ENCODE data around the gene FAM193A.
"Not testable (repeated sequence)": the region's sequence is repeated elsewhere in the genome, so short reads cannot be mapped to it uniquely, and the experiment has no call there.

FAM193A gene

DNA sequence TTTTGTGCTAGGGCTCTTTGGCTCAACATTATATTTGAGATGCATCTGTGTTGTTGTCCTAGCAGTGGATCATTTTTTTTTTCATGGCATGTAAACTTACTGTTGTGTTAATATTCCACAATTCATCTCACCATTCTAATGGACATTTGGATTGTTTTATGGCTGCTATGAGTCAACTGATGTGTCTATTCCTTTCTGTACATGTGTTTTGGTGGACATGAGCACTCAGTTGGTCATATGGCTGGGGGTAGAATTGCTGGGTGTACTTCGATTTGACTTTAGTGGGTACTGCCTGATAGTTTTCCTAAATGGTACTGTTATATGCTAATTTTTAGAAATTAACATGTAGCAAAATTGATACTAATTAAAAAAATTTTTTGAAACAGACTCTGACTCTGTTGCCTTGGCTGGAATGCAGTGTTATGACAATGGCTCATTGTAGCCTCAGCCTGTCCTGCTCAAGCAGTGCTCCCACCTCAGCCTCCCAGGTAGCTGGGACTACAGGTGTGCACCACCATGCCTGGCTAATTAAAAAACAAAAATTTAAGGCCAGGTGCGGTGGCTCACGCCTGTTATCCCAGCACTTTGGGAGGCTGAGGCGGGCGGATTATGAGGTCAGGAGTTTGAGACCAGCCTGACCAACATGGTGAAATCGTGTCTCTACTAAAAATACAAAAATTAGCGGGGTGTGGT lies 9.0 kb downstream of the FAM193A start:
- ATAC-seq = no peak
- no peak overlapping the region for H3K27ac Mint-ChIP-seq

GRCh38 chr4:2546286-2546823 lies 9.9 kb downstream of the FAM193A start:
- Mint-ChIP-seq H3K27ac (no peak overlapping the region), H3K4me1 (peaks cover 22% of the 10 kb centered on the region), H3K27me3 (no peaks in the 10 kb centered on the region), H3K36me3 (ENCODE audit: low read depth) (peaks cover 6% of the 10 kb centered on the region), H3K9me3 (no peaks in the 10 kb centered on the region), H3K4me3 (no peak overlapping the region)
- ATAC-seq (no peak), DNase-seq (no peak)

More for the DNA sequence above, 9.0 kb downstream of the FAM193A start:
- H3K9me3 Mint-ChIP-seq = no peaks in the 10 kb centered on the region
- H3K27me3 Mint-ChIP-seq = no peaks in the 10 kb centered on the region
- no peak overlapping the region for H3K4me3 Mint-ChIP-seq
- no peak for DNase-seq
- H3K36me3 Mint-ChIP-seq (ENCODE audit: low read depth) = peaks cover 6% of the 10 kb centered on the region
- H3K4me1 Mint-ChIP-seq = peaks cover 17% of the 10 kb centered on the region

- H3K27me3 Mint-ChIP-seq, H3K4me3 Mint-ChIP-seq, H3K27ac Mint-ChIP-seq: not testable (repeated sequence)
These were observed 10.7 kb downstream of the FAM193A start for GRCh38 chr4:2546961-2547691.

DNA sequence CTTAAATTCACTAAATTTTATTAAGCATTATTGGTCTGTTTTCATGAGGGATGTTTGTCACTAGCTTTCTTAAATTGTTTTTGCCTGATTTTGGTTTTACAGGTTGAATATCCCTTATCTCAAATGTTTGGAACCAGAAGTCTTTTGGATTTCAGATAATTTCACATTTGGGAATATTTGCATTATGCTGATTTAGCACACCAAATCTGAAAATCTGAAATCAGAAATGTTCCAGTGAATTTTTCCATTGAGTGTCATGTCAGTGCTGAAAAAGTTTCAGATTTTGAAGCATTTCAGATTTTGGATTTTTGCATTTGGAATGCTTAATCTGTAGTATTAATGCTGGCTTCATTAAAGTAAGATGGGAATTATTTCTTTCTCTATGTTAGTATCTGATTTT lies 14.7 kb downstream of the FAM193A start:
- H3K36me3 Mint-ChIP-seq (ENCODE audit: low read depth) = peaks cover 4% of the 10 kb centered on the region
- no peaks in the 10 kb centered on the region for H3K9me3 Mint-ChIP-seq
- no peak overlapping the region for H3K4me3 Mint-ChIP-seq
- peaks cover 24% of the 10 kb centered on the region for H3K4me1 Mint-ChIP-seq
- DNase-seq (no peak), ATAC-seq (no peak)
- H3K27ac Mint-ChIP-seq = peak overlapping the region; percentile 60
- no peaks in the 10 kb centered on the region for H3K27me3 Mint-ChIP-seq

More at GRCh38 chr4:2546961-2547691, 10.7 kb downstream of the FAM193A start:
- not testable (repeated sequence) for DNase-seq; H3K9me3 Mint-ChIP-seq; H3K36me3 Mint-ChIP-seq (ENCODE audit: low read depth); ATAC-seq
- peaks cover 22% of the 10 kb centered on the region for H3K4me1 Mint-ChIP-seq

DNA sequence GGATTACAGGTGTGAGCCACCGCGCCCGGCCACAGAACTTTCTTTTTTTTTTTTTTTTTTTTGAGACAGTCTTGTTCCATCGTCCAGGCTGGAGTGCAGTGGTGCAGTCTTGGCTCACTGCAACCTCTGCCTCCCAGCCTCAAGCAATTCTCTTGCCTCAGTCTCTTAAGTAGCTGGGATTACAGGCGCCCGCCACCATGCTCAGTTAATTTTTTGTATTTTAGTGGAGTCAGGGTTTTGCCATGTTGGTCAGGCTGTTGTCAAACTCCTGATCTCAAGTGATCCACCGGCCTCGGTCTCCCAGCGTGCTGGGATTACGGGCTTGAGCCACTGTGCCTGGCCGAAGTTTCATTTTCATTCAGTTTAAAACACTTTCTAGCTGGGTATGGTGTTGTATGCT lies 16.4 kb downstream of the FAM193A start:
- no peak overlapping the region for H3K27ac Mint-ChIP-seq
- no peak overlapping the region for H3K4me3 Mint-ChIP-seq
- H3K9me3 Mint-ChIP-seq = no peaks in the 10 kb centered on the region
- ATAC-seq (no peak), DNase-seq (no peak)
- H3K4me1 Mint-ChIP-seq = peaks cover 31% of the 10 kb centered on the region
- H3K36me3 Mint-ChIP-seq (ENCODE audit: low read depth) = no peaks in the 10 kb centered on the region
- H3K27me3 Mint-ChIP-seq = no peaks in the 10 kb centered on the region

GRCh38 chr4:2558301-2558700 lies 21.9 kb downstream of the FAM193A start:
- Mint-ChIP-seq H3K36me3 (ENCODE audit: low read depth) (peaks cover 10% of the 10 kb centered on the region), H3K27me3 (no peaks in the 10 kb centered on the region), H3K4me1 (peaks cover 25% of the 10 kb centered on the region), H3K4me3 (no peak overlapping the region), H3K9me3 (no peaks in the 10 kb centered on the region), H3K27ac (no peak overlapping the region)
- no peak for ATAC-seq
- DNase-seq = no peak

- Mint-ChIP-seq H3K4me1 (peaks cover 16% of the 10 kb centered on the region), H3K4me3 (no peak overlapping the region), H3K27ac (peak overlapping the region; percentile 3), H3K9me3 (no peaks in the 10 kb centered on the region), H3K27me3 (no peaks in the 10 kb centered on the region), H3K36me3 (ENCODE audit: low read depth) (peaks cover 18% of the 10 kb centered on the region)
- DNase-seq (no peak), ATAC-seq (no peak)
These were observed 23.7 kb downstream of the FAM193A start for GRCh38 chr4:2560167-2560566.

- DNase-seq (no peak), ATAC-seq (no peak)
- peaks cover 24% of the 10 kb centered on the region for H3K4me1 Mint-ChIP-seq
- H3K4me3 Mint-ChIP-seq = no peak overlapping the region
- H3K9me3 Mint-ChIP-seq = no peaks in the 10 kb centered on the region
- no peaks in the 10 kb centered on the region for H3K27me3 Mint-ChIP-seq
- peaks cover 21% of the 10 kb centered on the region for H3K36me3 Mint-ChIP-seq (ENCODE audit: low read depth)
- H3K27ac Mint-ChIP-seq = no peak overlapping the region
These were observed 29.1 kb downstream of the FAM193A start for GRCh38 chr4:2565533-2565932.

DNA sequence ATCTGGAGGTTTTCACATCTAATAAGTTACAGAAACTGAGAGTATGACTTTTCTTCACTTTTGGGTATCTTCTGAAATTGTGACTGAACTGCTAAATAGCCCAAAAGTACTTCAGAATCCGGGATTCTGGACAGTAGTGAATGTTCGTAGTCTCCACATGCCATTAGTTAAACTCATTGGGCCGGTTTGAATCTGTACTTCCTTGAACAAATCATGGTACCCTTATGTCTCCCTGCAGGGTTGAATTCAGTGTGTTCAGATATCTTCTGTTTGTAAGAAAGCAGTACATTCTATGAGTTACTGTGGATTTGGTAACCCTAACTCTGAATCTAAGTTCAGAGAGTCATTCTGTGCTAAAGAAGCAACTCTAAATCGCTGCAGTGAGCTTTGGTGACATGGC lies 33.6 kb downstream of the FAM193A start:
- DNase-seq (no peak), ATAC-seq (no peak)
- Mint-ChIP-seq H3K36me3 (ENCODE audit: low read depth) (peaks cover 10% of the 10 kb centered on the region), H3K9me3 (no peaks in the 10 kb centered on the region), H3K27ac (no peak overlapping the region), H3K27me3 (no peaks in the 10 kb centered on the region), H3K4me1 (peaks cover 55% of the 10 kb centered on the region), H3K4me3 (no peak overlapping the region)

DNA sequence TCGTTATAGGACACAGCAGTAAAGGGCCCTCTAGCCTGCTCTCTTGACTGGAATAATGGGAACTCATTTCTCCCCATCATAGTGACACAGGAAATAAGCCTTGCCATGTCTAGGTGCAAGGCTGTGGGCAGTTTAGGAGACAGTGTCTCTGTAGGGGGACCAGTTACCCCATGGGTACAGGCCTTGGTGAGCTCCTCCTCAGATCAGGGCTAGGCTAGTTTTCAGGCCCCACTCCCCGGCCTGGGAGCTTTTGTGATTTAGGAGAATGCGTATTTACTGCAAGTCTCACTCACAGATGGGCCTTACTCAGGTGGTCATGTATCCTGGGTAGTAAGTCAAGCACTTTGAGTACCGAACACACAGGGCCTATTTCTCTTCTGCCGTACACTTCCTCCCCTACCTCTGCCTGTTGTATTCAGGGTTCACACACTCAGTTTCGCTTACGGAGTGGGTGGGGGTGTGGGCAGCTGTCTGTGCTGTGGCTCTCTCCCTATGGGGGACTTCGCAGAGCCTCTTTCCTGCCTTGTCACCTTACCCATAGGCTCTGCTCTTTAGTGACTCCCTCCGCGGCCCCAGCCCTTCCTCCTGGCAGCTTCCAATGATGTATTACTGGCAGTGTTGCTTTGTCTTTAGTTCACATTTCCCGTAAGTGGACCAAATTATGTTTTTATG lies 34.2 kb downstream of the FAM193A start:
- Mint-ChIP-seq H3K4me3 (peak overlapping the region; percentile 45), H3K27ac (peak overlapping the region; percentile 85), H3K4me1 (peaks cover 54% of the 10 kb centered on the region), H3K36me3 (ENCODE audit: low read depth) (peaks cover 13% of the 10 kb centered on the region), H3K27me3 (no peaks in the 10 kb centered on the region), H3K9me3 (no peaks in the 10 kb centered on the region)
- DNase-seq (peak; percentile 68), ATAC-seq (peak; percentile 98)

GRCh38 chr4:2572076-2572475 lies 35.6 kb downstream of the FAM193A start:
- no peak overlapping the region for H3K4me3 Mint-ChIP-seq
- peak overlapping the region; percentile 25 for H3K27ac Mint-ChIP-seq
- no peaks in the 10 kb centered on the region for H3K9me3 Mint-ChIP-seq
- DNase-seq (no peak), ATAC-seq (no peak)
- no peaks in the 10 kb centered on the region for H3K27me3 Mint-ChIP-seq
- H3K36me3 Mint-ChIP-seq (ENCODE audit: low read depth) = peaks cover 14% of the 10 kb centered on the region
- H3K4me1 Mint-ChIP-seq = peaks cover 56% of the 10 kb centered on the region

- H3K27me3 Mint-ChIP-seq = no peaks in the 10 kb centered on the region
- H3K9me3 Mint-ChIP-seq = no peaks in the 10 kb centered on the region
- DNase-seq (no peak), ATAC-seq (no peak)
- H3K27ac Mint-ChIP-seq = no peak overlapping the region
- peaks cover 53% of the 10 kb centered on the region for H3K4me1 Mint-ChIP-seq
- peaks cover 14% of the 10 kb centered on the region for H3K36me3 Mint-ChIP-seq (ENCODE audit: low read depth)
- H3K4me3 Mint-ChIP-seq = no peak overlapping the region
These were observed 36.4 kb downstream of the FAM193A start for GRCh38 chr4:2572866-2573265.

GRCh38 chr4:2574009-2574408 lies 37.6 kb downstream of the FAM193A start:
- Mint-ChIP-seq H3K36me3 (ENCODE audit: low read depth) (peaks cover 13% of the 10 kb centered on the region), H3K4me1 (peaks cover 50% of the 10 kb centered on the region), H3K9me3 (no peaks in the 10 kb centered on the region), H3K4me3 (no peak overlapping the region), H3K27ac (no peak overlapping the region), H3K27me3 (no peaks in the 10 kb centered on the region)
- no peak for DNase-seq
- no peak for ATAC-seq

- H3K9me3 Mint-ChIP-seq = no peaks in the 10 kb centered on the region
- peak overlapping the region; percentile 24 for H3K27ac Mint-ChIP-seq
- peaks cover 44% of the 10 kb centered on the region for H3K4me1 Mint-ChIP-seq
- H3K27me3 Mint-ChIP-seq = no peaks in the 10 kb centered on the region
- peaks cover 12% of the 10 kb centered on the region for H3K36me3 Mint-ChIP-seq (ENCODE audit: low read depth)
- ATAC-seq (no peak), DNase-seq (no peak)
- H3K4me3 Mint-ChIP-seq = no peak overlapping the region
These were observed 38.4 kb downstream of the FAM193A start for GRCh38 chr4:2574863-2575262.

- Mint-ChIP-seq H3K27me3 (no peaks in the 10 kb centered on the region), H3K9me3 (no peaks in the 10 kb centered on the region), H3K4me3 (no peak overlapping the region), H3K4me1 (peaks cover 34% of the 10 kb centered on the region), H3K27ac (no peak overlapping the region), H3K36me3 (ENCODE audit: low read depth) (peaks cover 17% of the 10 kb centered on the region)
- ATAC-seq (no peak), DNase-seq (no peak)
These were observed 39.8 kb downstream of the FAM193A start for GRCh38 chr4:2576290-2576689.
